HG02571 (cell line): ENCODE data around the gene MS4A2.
"Not testable (repeated sequence)": the region's sequence is repeated elsewhere in the genome, so short reads cannot be mapped to it uniquely, and the experiment has no call there.

Experiments
- ATAC-seq: cut with Tn5 transposase; IDR thresholded peaks from one replicate; pipeline ENCODE4 v1.9.1; 2021; ENCODE audit warnings: mild to moderate bottlenecking, moderate library complexity; ENCODE audit not compliant: unreplicated experiment

Gene MS4A2

DNA sequence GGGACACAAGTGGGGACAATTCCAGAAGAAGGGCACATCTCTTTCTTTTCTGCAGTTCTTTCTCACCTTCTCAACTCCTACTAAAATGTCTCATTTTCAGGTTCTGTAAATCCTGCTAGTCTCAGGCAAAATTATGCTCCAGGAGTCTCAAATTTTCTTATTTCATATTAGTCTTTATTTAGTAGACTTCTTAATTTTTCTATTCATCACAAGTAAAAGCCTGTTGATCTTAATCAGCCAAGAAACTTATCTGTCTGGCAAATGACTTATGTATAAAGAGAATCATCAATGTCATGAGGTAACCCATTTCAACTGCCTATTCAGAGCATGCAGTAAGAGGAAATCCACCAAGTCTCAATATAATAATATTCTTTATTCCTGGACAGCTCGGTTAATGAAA is at the start of gene MS4A2:
Gene MS4A2, plus strand, starts transcription at position 301 of the 400 bp plus-strand sequence. CDS start 102 bp downstream, outside the sequence.
- ATAC-seq = no peak

DNA sequence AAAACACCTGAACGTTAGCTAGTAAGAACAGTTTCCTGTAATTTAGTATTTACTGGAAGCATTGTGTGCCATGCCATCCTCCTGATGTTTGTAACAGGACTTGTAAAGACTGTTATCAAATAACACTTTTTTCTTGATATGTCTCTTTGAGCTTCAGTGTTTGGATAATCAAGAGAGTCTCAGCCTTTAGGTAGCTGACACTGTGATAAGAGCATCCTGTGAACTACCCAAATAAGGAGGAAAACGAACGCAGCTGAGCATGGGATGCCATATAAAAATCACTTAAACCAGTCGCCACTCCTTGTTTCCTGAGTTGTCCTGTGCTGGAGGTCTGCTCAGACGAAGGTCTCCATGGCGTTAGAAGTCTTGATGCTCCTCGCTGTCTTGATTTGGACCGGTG is 48.4 kb upstream of the MS4A2 start, which contains the start of gene OOSP2:
Gene OOSP2, plus strand, starts transcription at position 301 of the 400 bp plus-strand sequence. Its CDS starts 51 bp downstream, at position 352.
- ATAC-seq = no peak

GRCh38 chr11:60050422-60050821 is 38.0 kb upstream of the MS4A2 start:
- ATAC-seq = not testable (repeated sequence)

DNA sequence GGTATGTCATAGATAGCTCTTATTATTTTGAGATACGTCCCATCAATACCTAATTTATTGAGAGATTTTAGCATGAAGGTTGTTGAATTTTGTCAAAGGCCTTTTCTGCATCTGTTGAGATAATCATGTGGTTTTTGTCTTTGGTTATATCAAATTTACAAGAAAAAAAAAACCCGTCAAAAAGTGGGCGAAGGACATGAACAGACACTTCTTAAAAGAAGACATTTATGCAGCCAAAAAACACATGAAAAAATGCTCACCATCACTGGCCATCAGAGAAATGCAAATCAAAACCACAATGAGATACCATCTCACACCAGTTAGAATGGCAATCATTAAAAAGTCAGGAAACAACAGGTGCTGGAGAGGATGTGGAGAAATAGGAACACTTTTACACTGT is 37.6 kb upstream of the MS4A2 start:
- ATAC-seq = not testable (repeated sequence)

GRCh38 chr11:60056349-60056969 is 32.0 kb upstream of the MS4A2 start, which contains the start of gene MS4A3:
MS4A3 (plus strand) TSS chr11:60056665; CDS start chr11:60061161, 4,496 bp downstream.
- no peak for ATAC-seq

DNA sequence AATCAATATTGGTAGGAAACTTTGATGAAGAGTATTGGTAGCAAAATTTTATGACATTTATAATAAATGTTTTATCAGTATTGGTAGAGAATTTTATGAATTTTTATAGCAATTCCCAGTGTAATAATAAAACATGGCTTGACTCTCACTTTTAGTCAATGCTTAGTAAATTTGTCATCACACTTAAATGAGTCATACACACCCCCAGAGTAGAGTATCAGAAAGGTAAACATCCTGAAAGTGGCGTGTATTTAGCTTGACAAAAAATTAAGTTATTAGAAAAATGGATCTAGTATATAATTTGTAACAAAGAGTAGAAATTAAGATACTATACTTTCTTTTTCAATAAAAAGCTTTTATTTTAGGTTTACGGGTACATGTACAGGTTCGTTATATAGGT is 29.4 kb upstream of the MS4A2 start:
- no peak for ATAC-seq

GRCh38 chr11:60059521-60060240 is 28.8 kb upstream of the MS4A2 start:
- ATAC-seq = no peak

DNA sequence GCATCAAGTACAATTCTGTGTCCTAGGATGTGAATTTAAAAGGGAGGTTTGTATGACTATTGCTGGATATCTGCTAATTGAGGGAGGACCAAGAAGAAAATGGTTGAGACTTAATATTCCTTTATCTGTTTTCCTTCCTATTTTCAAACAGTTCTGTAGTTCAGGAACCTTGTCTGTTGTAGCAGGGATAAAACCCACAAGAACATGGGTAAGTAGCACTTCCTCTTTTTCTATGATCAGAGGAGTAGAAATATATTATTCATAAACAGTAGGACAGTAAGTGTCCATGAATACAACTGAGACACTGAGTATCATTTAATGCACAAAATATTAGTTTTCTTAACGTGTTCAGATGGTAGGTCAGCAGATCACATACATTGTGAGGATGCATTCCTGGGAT is 24.4 kb upstream of the MS4A2 start:
- no peak for ATAC-seq

DNA sequence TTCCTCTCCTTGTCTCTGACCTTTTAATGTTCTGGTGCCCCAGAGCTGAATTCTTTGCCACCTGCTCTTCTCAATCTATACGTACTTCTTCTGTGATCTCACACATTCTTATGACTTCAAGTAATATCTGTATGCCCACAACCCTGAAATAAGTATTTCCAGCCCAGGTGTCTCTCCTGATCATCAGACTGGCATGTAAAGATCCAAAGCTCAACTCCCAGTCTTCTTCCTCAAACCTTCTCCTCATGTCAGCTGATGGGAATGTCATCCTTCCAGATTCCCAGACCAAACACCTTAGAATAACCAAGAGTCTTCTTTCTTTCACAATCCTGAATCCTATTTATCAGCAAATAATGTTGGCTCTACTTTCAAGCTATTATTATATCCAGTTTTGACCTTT is 22.7 kb upstream of the MS4A2 start:
- ATAC-seq = no peak

DNA sequence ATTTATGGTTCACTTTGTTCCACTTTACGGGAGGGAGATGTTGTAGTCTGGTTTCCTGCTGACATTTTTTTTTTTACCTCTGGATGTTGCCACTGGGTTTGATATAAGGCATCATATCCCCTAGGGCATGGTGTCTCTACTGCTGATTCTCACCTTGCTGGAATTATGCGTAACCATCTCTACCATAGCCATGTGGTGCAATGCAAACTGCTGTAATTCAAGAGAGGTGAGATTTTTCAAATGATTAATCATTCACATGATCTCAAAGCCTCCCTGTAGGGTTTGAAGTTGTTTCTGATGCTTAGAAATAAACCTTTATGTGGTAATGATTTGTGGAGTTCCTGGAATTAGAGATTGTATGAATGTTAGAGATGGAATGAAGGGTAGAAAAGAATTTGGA is 19.0 kb upstream of the MS4A2 start:
- ATAC-seq = no peak

GRCh38 chr11:60071644-60072043 is 16.8 kb upstream of the MS4A2 start:
- ATAC-seq = not testable (repeated sequence)

DNA sequence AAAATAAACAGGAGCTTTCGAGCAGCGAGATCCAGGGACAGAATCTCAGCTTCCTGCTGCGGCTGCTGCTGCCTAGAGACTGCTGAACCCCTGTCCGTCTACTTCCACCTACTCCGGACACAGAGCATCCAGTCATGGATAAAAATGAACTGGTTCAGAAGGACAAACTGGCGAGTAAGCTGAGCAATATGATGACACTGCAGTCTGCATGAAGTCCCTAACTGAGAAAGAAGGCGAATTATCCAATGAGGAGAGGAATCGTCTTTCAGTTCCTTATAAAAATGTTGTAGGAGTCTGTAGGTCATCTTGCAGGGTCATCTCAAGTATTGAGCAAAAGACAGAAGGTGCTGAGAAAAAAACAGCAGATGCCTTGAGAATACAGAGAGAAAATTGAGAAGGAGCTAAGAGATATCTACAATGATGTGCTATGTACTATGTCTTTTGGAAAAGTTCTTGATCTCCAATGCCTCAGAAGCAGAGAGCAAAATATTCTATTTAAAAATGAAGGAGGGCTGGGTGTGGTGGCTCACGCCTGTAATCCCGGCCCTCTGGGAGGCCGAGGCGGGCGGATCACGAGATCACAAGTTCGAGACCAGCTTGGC is 11.1 kb upstream of the MS4A2 start:
- no peak for ATAC-seq

- no peak for ATAC-seq
Observed at GRCh38 chr11:60077981-60078380, 10.5 kb upstream of the MS4A2 start.

DNA sequence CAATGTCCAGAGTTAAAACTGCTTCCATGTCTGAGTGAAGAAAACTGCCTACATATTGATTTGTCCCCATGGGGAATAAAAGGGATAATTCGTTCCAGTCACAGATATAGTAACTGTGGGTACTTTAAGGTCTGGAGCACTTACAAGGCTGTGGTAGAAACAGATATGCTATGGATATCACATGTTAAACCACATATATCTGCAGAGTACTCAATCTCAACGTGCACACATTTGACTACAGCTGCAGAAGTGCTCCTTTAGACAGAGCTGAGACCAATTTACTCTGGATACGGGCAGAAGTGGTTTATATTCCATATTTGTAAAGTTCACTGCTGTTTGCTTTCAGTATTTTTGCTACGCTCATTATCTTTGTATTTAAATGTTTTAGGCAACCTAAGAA is 9.7 kb upstream of the MS4A2 start:
- no peak for ATAC-seq

DNA sequence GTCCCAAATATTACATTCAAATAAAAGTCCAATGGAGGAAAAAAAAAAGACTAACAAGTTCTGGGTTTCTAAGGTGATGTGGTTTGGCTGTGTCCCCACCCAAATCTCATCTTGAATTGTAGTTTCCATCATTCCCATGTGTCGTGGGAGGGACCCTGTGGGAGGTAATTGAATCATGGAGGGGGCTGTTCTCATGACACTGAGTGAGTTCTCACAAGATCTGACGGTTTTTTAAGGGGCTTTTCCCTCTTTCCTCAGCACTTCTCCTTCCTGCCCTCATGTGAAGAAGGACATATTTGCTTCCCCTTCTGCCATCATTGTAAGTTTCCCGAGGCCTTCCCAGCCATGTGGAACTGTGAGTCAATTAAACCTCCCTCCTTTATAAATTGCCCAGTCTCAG is 7.9 kb upstream of the MS4A2 start:
- no peak for ATAC-seq

- ATAC-seq = no peak
Observed at GRCh38 chr11:60084631-60085273, 3.7 kb upstream of the MS4A2 start.

DNA sequence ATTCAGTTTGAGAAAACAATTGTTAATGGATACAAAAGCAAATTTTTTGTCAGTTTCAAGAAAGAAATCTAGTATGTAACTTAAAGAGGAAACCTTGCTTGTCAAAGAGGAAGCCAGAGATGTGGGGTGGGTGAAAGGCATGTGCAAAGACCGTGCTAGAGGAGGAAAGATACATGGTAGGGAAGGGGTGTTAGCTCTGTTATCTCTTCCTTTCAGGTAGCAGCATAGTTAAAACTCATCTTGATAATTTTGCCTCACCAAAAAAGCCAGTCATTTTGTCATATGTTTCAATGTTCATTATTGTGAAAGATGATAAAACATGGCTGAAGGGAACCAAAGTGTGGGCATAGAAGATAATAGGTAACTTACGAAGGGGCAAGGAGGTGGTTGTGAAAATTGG is 2.6 kb upstream of the MS4A2 start:
- ATAC-seq = no peak

DNA sequence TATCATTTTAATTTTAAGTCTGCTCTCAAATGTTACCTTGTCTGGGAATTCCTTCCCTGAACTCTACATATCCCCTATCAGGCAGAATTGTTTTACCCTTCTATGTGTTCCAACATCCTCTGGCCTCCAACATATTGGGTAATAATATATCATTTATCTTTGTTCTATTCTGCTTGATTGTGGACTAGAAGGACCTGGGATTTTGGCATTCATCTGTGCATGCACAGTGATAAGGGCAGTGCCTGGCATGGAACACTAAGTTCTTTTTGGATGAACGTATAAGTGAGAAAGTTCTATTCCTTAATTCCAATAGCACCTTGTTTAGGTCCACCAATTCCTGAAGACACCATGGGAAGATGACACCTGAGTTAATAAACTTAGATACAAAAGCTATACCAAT is 1.2 kb upstream of the MS4A2 start:
- ATAC-seq = no peak

DNA sequence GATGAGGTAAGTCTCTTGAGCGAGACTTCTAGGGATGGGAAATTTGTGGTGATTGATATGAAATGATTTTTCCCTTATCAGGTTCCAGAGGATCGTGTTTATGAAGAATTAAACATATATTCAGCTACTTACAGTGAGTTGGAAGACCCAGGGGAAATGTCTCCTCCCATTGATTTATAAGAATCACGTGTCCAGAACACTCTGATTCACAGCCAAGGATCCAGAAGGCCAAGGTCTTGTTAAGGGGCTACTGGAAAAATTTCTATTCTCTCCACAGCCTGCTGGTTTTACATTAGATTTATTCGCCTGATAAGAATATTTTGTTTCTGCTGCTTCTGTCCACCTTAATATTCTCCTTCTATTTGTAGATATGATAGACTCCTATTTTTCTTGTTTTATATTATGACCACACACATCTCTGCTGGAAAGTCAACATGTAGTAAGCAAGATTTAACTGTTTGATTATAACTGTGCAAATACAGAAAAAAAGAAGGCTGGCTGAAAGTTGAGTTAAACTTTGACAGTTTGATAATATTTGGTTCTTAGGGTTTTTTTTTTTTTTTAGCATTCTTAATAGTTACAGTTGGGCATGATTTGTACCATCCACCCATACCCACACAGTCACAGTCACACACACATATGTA is 7.1 kb downstream of the MS4A2 start:
- ATAC-seq = no peak

GRCh38 chr11:60097189-60097588 is 8.7 kb downstream of the MS4A2 start:
- ATAC-seq = no peak

DNA sequence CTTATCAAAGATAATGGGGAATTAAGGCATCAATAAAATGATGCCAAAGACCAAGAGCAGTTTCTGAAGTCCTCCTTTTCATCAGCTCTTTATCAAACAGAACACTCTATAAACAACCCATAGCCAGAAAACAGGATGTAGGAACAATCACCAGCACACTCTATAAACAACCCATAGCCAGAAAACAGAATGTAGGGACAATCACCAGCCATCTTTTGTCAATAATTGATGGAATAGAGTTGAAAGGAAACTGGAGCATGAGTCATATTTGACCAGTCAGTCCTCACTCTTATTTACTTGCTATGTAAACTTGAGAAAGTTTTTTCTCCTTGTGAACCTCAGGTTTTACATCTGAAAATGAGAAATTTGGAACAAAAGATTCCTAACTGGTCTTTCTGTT is 10.0 kb downstream of the MS4A2 start:
- no peak for ATAC-seq
